GM10266 (cell line): ENCODE data around the gene R3HDM2.
"Not testable (repeated sequence)": the region's sequence is repeated elsewhere in the genome, so short reads cannot be mapped to it uniquely, and the experiment has no call there.

Experiments used
- DNase-seq: peaks from one replicate; pipeline ENCODE4 v3.0.0; 2012; ENCODE audit errors: extremely low spot score
- CTCF ChIP-seq: IDR thresholded peaks from 2 replicates; pipeline ENCODE4 v1.5.1; 2012; ENCODE audit warnings: mild to moderate bottlenecking, low read depth; ENCODE audit not compliant: control insufficient read depth, insufficient read depth; ENCODE audit errors: missing control alignments

Gene R3HDM2

GRCh38 chr12:57430112-57430930, 522 bp downstream of the R3HDM2 start:
- TF ChIP-seq CTCF = no peak
- peak; percentile 41 for DNase-seq

GRCh38 chr12:57429473-57430111, 1.3 kb downstream of the R3HDM2 start:
- no peak for DNase-seq
- no peak for TF ChIP-seq CTCF

- no peak for DNase-seq
- TF ChIP-seq CTCF = no peak
Measured at GRCh38 chr12:57428965-57429364, 1.9 kb downstream of the R3HDM2 start.

GRCh38 chr12:57426948-57427347, 3.9 kb downstream of the R3HDM2 start:
- DNase-seq = not testable (repeated sequence)

GRCh38 chr12:57420482-57420881, 10.4 kb downstream of the R3HDM2 start:
- DNase-seq = no peak
- TF ChIP-seq CTCF = no peak

GRCh38 chr12:57419495-57419894, 11.3 kb downstream of the R3HDM2 start:
- DNase-seq = no peak
- no peak for TF ChIP-seq CTCF

- DNase-seq = no peak
- no peak for TF ChIP-seq CTCF
Measured at GRCh38 chr12:57418255-57418654, 12.6 kb downstream of the R3HDM2 start.
